Activated CD8-positive, alpha-beta memory T cell treated with anti-CD3 and anti-CD28 coated beads, Interleukin-2, amount 50 U/mL, for 4 hours (primary cell): ENCODE results near the gene LRP5.
"Not testable (repeated sequence)": the region's sequence is repeated elsewhere in the genome, so short reads cannot be mapped to it uniquely, and the experiment has no call there.

Experiments used
- DNase-seq: peaks from one replicate; pipeline ENCODE4 v3.0.0-alpha.2; 2020

The LRP5 gene

DNA sequence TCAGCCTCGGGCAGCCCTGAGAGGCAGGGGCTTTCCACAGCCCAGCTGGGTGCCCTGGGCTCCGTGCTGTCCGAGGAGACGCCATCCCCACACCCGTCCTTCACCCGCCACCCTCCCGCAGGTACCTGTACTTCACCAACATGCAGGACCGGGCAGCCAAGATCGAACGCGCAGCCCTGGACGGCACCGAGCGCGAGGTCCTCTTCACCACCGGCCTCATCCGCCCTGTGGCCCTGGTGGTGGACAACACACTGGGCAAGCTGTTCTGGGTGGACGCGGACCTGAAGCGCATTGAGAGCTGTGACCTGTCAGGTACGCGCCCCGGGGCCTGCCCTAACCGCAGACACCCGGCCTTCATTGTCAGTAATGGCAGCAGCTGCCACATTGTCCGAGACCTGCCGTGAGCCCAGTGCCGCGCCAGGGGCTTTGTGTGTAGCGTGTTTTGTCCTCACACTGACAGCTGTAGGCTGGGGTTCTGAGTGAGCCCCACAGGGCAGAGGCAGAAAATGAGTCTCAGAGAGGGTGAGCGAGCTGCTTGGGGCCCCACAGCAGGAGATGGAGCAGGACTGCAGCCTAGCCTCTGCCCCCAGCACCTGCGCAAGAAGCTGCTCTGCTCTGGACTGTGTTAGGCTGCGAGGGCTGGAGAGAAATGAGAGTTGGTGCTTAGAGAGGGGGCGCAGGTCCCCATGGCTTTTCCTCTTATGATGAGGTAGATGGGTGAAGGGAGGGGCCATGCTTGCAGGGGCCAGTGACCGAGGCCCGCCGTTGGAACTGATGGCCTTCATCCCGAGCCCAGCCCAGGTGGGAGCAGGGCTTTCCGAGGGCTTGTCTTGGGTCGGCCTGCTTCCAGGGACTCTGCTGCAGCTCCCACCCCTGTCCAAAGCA lies 112.8 kb downstream of the LRP5 start:
- no peak for DNase-seq

DNA sequence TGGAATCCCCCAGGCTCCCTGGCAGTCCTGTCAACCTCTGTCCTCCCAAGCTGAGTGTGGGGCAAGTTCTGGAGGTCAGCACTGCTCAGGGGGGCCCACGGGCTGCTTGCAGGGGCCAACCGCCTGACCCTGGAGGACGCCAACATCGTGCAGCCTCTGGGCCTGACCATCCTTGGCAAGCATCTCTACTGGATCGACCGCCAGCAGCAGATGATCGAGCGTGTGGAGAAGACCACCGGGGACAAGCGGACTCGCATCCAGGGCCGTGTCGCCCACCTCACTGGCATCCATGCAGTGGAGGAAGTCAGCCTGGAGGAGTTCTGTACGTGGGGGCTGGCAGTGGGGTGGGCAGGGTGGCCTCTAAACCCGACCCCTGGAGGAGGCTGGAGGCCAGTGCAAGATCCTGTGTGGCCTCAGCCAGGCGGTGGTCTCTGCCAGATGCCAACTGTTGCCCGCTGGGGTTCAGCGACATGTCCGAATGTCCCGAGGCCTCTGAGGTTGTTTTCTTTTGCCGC lies 113.5 kb downstream of the LRP5 start:
- no peak for DNase-seq

DNA sequence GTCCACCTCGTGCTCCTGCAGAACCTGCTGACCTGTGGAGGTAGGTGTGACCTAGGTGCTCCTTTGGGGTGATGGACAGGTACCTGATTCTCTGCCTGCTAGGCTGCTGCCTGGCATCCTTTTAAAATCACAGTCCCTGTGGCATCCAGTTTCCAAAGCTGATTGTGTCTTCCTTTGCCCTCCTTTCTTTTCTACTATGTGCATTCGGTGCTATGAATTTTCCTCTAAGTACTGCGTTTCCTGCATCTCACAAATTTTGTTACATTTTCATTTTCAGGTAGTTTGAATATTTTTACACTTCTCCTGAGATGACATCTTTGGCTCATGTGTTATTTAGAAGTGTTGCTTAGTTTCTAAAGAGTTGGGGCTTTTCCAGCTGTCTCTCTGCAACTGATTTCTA lies 117.3 kb downstream of the LRP5 start:
- no peak for DNase-seq

DNA sequence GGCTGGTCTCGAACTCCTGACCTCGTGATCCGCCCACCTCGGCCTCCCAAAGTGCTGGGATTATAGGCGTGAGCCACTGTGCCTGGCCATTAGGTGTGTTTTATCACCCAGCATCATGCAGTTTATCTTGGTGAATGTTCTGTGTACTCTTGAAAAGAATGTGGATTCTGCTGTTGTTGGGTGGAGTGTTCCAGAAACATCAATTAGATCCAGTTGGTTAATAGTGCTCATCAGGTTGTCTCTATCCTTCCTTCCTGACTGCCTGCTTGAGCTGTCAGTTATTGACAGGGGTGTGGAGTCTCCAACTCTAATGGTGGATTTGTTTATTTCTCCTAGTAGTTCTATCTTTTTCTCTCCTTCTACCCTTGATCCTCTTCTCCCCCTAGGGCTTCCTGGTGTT lies 118.0 kb downstream of the LRP5 start:
- no peak for DNase-seq

DNA sequence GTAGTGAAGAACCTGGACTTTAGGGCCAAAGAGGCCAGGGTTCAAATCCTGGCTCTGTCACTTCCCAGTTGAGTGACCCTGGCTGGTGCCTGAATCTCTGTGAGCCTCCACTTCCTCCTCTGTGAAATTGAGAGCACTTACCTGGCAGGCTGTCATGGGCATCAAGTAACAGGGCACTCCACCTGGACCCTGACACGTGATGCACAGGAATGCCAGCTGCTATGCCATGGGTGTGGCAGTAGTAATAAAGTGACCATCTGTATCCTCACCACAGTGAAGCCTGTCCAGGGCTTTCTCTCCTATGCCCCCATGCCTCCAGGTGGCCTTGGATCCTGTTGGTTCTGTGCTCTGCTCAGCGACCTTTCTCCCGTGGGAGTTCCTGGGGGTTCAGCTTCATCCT lies 118.4 kb downstream of the LRP5 start:
- DNase-seq = no peak

DNA sequence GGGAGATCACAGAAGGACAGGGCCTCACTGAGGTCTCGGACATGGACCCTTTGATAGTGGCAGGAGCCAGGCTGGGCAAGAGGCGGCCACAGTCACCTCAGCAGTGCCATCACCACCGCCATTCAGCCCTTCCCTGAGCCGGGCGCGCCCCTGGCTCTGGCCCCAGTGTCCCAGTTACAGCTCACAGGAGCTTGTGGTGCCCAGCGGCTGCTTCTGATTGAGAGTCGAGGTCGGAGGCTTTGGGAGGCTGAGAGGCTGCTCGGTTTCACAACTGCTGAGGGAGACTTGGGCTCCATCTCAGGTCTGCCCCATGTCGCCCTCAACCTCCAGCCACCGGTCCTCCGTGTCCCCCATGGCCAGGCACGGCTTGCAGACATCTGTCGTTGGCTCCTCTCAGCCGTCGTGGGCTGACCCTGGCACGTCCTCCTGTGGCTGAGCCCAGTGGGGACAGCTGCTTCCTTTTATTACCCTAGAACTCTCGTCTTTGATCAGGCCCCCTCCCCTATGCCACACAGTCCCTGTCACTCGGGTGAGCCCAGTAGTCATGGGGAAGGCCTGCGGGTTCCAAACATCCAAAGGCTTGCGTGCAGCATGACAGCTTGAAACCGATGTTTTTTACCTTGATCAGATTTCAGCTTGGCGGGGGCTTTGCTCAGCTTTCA lies 119.7 kb downstream of the LRP5 start:
- DNase-seq = no peak

DNA sequence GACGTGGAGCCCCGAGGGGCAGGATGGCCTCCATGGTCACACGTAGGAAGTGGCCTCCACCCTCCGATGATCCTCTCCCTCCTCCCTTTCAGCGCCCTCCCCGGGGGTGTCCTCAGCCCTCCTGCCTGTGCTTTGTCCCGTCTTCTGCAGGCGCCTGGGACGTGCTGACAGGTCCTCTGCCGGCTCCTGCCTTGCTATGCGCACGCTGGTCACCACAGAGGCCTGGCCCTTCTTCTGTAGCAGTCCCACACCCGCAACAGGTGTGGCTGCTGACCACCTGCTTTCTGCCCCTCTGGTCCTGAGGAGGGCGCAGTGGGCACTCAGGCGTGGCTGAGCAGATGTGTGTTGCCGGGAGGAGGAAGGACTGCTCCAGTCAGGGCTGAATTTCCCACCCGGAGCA lies 120.5 kb downstream of the LRP5 start:
- no peak for DNase-seq

DNA sequence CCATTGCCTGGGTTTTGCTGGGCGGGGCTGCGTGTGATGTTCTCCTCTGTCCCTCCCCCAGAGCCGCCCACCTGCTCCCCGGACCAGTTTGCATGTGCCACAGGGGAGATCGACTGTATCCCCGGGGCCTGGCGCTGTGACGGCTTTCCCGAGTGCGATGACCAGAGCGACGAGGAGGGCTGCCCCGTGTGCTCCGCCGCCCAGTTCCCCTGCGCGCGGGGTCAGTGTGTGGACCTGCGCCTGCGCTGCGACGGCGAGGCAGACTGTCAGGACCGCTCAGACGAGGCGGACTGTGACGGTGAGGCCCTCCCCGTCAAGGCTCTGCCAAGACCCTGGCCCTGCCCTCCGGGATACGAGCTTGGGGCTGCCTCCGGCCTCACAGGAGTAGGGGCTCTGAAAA lies 121.2 kb downstream of the LRP5 start:
- no peak for DNase-seq

DNA sequence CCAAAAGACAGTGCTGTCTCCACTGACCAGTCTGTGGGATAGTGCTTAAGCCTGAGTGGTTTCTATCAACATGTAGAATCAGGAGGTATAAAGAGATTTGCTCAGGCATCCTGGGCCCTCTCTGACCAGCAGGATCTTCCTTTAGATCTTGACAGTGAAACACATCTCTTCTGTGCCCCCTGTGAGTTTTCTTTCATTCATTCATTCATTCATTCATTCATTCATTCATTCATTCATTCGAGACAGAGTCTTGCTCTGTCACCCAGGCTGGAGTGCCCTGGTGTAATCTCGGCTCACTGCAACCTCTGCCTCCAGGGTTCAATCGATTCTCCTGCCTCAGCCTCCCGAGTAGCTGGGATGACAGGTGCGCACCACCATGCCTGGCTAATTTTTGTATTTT lies 121.8 kb downstream of the LRP5 start:
- not testable (repeated sequence) for DNase-seq

DNA sequence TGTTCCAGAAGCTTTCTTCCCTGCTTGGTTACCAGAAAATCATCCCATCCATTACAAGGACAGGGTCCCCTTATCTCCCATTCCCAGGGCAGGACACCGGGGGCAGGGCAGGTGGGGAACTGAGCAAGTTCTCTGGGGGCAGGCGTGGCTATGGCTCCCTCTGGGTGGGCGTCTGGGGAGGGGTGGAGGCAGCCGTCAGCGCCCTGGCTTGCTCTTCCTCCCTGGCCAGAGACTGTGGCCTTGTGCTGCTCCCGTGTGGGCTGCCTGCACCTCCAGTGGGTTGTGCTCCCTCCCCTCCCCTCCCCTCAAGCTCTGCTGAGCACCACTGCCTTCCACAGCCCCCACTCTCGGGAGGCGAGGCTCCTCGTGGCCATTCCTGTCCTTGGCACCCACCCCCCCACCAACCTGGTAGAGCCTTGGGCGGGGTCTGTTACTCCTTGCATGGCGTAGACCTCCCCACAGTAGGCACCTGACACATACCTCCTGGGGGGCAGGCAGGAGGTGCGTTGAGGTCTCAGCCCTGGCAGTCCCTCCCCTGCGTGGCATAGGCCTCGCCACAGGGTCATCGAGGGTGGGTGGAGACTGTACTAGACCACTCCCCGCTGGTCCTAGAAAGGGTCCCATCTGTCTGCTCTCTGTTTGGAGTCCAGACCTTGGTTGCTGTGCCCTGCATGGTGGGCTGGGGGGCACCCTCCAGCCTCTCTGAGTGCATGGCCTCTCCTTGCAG lies 123.9 kb downstream of the LRP5 start:
- DNase-seq = no peak

DNA sequence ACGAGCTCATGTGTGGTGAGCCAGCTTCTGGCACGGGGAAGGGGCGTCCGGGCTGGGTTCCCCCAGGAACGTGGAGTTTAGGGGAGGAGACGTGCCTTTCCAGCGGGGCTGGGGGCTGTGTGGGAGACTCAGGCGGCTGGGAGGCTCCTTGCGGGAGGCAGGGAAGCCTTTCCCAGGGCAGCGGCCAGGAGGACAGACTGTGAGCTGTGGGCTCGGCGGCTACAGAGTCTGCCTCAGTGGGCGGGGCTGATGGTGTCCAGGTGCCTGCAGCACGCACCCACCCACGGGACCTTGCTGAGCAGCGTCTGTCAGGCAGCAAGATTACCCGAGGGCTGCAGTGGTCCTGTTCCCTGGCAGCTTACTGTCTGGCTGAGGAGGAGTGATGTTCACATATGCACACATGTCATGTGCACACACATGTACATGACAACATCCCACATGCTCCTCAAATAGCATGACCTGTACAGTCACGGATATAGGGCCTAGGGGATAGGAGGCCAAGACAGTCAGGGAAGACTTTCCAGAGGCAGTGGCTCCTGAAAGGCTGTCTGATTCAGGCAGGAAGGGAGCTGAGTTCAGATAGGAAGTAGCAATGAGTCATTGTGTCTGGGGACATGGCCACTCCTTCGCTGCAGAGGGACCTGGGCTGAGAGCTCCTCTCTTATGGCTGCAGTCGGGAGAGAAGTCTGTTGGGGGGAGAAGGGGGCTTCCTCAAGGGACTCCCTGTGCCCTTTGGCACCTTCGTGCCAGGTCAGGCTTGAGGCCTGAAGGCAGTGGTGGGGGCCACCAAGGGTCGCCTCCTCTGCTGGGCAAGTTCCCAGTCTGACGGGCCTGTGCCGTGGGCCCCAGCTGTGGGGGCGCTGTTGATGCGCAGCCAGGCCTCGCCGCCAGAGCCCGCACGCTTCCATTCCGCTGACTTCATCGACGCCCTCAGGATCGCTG lies 124.9 kb downstream of the LRP5 start:
- DNase-seq = no peak

DNA sequence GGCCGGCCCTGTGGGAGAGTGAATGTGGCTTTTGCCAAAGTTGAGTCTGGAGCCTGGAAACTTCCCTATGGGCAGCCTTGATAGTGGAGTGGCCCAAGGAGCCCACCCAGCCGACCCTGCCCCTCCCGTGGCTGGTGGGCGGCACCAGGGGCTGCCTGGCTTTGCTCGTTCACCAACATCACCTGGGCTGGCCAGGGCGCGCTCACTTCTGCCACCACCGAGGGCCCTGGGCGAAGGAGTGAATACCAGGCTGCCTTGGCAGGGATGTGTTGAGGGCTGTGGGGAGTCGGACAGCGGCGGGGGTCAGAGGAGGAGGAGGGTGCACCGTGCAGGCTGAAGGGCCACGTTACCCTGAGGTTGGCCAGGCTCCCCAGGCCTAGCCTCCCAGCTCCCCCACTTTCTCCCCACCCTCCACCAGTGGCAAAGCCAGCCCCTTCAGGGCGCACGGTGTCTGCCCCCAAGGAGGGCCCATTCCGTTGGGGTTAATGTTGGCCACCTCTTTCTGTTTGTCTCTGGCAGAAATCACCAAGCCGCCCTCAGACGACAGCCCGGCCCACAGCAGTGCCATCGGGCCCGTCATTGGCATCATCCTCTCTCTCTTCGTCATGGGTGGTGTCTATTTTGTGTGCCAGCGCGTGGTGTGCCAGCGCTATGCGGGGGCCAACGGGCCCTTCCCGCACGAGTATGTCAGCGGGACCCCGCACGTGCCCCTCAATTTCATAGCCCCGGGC lies 125.7 kb downstream of the LRP5 start:
- no peak for DNase-seq

DNA sequence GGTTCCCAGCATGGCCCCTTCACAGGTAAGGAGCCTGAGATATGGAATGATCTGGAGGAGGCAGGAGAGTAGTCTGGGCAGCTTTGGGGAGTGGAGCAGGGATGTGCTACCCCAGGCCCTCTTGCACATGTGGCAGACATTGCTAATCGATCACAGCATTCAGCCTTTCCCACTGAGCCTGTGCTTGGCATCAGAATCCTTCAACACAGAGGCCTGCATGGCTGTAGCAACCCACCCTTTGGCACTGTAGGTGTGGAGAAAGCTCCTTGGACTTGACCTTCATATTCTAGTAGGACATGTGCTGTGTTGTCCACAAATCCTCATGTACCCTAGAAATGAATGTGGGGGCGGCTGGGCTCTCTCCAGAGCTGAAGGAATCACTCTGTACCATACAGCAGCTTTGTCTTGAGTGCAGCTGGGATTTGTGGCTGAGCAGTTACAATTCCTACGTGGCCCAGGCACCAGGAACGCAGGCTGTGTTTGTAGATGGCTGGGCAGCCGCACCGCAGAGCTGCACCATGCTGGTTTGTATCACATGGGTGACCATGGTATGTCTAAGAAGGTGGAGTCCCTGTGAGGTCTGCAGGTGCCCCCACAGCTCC lies 126.4 kb downstream of the LRP5 start:
- no peak for DNase-seq

DNA sequence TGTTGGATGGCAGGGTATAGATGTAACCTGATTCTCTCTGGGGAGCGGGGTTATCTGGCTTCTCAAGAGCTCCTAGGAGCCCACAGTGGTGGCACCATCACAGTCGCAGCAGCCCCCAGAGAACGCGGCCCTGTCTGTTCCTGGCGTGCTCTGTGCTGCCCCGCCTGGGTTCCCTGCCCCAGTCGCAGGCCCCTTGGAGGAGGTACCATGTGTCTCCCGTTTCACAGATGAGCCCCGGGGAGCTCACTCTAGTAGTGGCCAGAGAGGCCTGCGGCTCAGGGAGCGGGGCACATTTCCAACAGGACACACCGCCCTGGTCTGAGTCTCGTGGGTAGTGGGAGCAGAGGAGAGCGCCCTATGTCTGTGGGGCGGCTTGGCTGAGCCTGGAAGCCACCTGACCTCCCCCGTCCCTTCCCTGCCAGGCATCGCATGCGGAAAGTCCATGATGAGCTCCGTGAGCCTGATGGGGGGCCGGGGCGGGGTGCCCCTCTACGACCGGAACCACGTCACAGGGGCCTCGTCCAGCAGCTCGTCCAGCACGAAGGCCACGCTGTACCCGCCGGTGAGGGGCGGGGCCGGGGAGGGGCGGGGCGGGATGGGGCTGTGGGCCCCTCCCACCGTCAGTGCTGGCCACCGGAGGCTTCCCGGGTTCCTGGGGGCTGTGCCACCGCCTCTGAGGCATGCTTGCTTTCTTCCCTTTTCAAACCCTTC lies 127.1 kb downstream of the LRP5 start:
- DNase-seq = no peak

DNA sequence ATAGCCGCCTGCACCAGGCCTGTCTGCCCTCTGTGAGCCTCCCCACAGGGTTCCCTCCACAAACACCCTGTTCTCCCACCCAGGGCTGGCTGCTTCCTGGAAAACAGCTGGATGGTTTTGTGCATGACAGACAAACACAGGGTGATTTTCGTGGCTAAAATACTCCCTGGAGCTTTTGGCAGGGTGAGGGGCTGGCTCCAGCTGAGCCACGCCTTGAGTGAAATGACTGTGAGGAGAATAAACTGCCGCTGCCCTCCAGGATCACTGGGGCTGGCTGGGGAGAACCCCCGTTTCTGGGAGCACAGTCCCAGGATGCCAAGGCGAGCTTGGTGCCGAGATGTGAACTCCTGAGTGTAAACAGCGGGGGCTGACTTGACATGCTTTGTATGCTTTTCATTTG lies 127.8 kb downstream of the LRP5 start:
- no peak for DNase-seq

DNA sequence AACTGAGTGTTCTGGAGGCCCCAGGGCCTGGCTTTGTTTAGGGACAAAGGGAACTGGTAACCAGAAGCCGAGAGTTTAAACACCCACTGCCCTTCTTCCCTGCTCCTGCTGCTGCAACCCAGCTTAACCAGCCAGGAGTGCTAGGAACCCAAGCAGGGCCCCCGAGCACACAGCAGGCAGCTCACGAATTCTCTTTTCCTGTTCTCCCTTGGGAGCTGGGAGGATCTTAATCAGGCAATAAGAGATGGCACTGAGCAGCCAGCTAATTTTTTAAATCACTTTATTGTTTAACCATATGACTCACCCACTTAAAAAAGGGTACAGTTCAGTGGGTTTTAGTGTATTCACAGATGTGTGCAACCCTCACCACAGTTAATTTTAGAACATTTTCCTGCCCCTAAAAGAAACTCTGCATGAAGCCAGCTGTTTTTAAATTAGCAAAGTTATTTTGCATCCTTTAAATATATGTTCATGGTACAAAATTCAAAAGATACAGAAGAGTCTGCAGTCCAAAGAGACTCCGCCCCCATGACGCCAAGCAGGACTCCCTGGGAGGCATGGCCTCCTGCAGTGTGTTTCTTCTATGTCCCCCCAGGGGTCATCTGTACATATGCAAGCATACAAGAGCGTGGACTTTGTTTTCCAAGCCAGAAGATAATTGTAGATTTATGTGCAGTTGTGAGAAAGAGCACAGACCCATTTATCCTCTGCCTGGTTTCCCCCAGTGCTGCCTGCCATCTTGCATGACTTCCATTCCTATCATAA lies 129.3 kb downstream of the LRP5 start:
- DNase-seq = no peak

DNA sequence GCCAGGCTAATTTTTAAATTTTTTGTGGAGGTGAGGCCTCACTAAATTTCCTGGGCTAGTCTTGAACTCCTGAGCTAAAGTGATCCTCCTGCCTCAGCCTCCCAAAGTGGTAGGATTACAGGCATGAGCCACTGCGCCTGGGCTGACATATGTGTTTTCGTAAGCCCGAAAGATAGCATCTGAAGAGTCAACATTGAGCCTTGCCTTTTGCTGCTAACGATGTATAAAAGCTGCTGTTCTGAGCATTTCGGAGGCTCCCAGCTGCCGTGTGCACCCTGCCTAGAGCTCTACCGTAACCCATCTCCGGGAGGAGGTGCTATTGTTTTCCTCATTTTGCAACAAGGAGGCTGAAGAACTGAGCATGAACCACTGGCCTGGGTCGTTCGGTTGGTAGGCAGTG lies 130.0 kb downstream of the LRP5 start:
- DNase-seq = no peak

DNA sequence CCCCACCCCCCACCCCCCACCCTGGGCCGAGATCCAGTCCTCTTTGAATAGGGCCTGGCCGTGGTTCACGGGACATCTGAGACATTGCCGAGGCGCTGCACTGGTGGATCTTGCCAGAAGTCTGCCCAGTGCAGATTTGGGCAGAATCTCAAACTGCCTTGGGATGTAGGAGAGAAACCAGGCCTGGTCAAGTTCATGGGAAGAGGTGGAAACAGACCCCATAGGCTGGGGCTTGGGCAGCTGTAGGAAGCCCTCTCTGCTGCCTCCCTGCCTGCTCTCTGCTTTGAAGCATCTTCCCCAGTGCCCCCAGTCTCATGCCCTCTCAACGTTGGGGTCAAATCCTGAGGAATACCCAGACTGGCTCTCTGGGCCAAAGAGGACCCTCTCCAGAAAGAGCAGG lies 132.2 kb downstream of the LRP5 start:
- no peak for DNase-seq

DNA sequence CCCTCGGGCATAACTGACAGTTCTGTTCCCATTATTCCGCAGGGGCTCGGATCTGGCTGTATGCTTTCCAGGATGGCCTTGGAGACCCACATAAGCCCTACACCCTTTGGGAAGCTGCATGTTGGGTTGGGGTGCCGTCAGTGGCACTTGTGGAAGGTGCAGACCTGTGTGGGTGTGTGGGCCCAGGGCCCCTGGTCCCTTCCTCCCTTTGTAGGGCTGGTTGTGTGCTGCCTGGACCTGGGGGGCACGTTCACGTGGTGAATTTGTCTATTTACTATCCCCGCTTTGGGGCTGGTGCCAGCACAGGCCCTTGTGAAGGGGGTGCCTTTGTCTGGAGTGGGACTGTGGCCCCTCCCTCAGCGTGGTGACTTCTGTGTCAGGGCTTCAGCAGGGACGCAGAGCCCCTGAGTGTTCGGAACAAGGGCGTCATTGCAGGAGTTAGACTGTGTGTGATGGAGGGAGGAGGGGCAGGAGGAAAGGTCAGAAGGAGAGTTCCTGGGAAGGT lies 133.2 kb downstream of the LRP5 start:
- DNase-seq = no peak
